Neural progenitor cell (in vitro differentiated cells): ENCODE measurements around the gene PREX1.

Experiments used
- CTCF ChIP-seq: fragments of 200-600 bp; sonication (generic); IDR thresholded peaks from 2 replicates; pipeline ENCODE4 v1.5.1; 2017; ENCODE audit warnings: antibody characterized with exemption, mild to moderate bottlenecking
- EZH2phosphoT487 ChIP-seq: fragments of 200-600 bp; sonication (generic); IDR thresholded peaks from 2 replicates; pipeline ENCODE4 v1.6.1; 2017; ENCODE audit warnings: antibody characterized with exemption

GRCh38 chr20:48850977-48851299 is 23.1 kb upstream of the PREX1 start:
- TF ChIP-seq CTCF (no peak), EZH2phosphoT487 (no peak)
